NCI-H2107 treated with DMSO at 0.1 percent for 48 hours (cell line): ENCODE data around the gene NR3C1.

ENCODE experiments used
- DNase-seq: peaks from one replicate; lab custom pipeline; 2025; ENCODE audit not compliant: unreplicated experiment; lab: John Stamatoyannopoulos, UW

Gene NR3C1

DNA sequence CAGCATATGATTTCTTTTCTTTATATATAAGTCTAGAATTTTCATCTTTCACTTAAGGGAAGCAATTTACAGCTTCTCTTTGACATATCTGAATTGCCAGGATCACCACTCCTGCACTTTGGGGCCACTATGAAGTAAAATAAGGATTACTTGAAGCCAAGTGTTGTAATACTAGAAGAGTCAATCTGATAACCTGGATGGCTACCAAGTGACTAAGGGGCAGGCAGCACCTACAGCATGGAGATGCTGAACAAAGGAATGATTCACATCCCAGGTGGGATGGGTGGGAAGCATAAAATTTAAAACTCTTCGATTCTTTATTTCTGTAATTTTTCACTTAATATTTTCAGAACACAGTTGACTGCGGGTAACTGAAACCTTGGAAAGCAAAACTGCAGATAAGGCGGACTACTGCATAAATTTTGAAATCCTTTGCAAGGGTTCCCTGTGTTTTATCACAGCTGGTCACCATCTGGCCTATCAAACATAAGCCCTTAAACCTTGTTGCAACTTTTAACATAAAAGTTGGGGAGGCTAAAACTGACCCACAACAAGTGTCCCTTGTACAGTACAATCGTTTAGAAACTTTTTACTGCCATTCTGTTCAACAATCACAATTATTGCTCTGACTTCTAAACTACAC, 31.2 kb downstream of the NR3C1 start:
- DNase-seq = no peak

DNA sequence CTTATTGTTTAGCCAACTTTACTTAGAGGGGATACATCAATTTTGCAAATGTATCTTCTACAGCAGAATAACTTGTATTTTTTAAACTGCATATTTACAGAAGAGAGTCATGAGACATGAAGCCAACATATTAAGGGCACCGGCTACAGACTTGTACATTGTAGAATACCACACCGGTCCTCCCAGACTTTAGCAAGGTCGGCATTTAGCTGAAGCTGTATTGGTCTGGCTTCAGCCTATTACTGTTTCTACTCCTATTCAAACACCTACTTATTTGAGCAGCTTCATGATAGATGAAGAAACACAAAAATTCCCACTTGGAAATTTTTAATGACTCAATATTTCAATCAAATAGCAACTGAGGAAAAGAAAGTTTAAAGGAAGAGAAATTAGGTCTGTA, 33.0 kb downstream of the NR3C1 start:
- DNase-seq = no peak

DNA sequence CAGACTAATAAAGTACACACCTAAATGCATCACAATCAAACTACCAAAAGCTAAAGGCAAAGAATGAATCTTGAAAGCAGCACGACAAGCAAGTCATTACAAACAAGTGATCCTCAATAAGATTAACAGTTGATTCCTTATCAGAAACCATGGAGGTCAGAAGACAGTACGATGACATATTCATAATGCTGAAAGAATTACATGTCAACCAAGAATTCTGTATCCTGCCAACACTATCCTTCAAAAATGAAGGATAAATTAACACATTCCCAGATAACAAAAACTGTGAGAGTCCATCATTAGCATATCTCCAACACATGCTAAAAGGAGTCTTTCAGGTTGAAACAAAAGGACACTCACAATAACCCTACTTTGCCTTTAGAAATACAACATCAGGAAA, 39.4 kb downstream of the NR3C1 start:
- no peak for DNase-seq

DNA sequence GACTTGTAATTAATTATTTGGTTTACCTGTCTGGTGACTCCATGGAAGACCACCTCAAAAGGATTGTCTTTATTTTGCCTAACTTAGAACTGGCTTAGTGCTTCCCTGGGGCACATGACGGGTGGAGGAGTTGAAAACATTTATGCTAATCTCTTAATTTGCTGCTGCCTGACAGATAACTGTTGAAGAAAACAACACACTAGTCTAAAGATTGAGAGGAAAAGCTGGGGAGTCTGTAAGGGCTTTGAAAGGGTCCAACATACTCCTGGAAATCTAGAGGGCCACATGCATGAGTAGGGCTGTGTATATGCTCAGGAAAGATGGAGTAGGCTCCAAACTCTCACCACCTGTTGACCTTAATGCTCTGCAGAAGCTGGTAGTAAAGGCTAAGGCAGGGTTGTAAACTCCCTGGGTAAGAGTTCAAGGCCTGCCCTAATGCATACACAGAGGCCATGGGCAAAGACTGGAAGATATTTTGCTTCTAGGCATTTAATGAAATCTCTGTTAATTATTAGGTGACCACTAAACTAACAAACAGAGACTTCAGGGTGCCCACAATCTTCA, 40.7 kb downstream of the NR3C1 start:
- no peak for DNase-seq

DNA sequence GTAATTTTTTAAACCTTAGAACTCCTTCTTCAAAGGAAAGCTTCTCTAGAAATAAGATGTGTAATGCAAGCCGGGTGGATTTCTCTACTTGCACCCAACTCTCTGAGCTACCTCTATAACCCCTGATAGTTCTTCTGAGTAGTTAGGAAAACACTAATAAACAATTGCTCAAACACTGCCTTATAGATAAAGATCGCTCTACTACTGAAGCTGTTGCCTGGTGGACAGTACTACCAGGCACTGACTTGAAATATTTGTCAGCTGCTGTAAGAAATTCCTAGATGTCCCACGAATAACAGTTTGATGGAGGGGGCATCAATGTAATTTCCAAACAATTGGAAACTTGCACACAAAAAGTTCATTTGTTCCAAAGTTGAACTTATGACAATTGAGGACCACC, 42.0 kb downstream of the NR3C1 start:
- DNase-seq = no peak

DNA sequence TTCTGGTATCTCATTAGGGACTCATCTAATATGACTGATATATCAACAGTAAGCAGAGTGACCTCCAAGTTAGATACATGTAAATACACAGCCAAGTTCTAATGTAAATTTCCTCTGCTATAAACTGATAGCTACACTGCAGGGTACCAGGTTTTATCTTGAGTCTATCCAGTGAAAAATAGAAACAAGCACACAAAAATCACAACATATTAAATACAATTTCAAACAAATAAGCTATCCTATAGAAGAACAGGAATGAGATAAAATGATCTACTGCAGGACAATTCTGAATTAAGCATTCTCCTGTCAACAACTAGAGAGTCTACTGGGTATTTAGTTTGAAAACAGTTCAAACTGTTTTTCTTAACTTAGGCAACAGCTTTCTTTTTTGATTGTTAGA, 42.7 kb downstream of the NR3C1 start:
- DNase-seq = no peak

DNA sequence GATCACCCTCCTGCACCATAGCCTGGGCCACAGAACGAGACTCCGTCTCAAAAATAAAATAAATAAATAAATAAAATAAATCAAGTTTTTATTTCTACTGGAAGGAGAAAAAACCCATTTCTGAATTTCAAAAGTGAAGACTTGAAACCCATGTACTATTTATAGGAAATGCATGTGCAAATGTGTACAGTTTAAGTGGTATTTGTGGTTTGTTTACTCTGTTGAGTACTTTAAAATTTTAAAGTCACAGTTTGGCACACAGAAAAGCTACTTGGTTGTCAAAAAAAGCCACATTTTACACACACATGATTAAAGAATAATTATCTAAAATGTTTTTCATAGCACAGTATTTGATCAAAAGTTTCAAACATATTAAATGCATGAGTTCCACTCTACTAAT, 43.6 kb downstream of the NR3C1 start:
- no peak for DNase-seq

DNA sequence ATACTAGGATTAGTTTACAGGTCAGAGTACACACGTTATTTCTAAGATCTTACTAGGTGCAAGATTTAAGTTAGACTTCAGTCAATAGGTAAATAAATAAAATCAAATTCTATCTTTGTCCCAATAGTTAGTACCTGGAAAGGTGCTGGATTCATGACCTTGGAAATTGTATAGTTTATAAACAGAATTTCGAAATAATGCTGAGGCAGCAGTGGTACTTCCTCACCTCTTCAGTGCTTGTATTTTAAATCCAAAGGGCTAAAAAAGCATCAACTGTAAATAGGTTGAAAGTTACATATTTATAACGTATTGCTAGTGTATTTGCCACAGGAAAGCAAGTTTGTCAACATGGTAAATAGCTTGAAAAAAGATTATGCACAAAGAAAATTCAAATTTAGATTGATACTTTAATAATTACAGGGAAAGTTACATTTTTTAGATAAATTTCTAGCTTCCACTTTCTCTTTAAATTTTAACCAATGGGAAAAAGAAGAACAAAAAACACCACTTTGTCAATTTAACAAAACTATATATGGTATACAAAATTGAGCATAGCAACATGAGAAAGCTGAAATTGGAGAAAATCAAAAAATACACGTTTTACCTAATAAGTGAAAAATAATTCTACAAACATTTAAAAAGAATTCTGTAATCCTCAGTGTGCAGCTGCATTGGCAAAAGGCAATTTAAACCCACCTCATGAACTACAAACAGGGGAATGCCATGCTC, 46.5 kb downstream of the NR3C1 start:
- DNase-seq = no peak

DNA sequence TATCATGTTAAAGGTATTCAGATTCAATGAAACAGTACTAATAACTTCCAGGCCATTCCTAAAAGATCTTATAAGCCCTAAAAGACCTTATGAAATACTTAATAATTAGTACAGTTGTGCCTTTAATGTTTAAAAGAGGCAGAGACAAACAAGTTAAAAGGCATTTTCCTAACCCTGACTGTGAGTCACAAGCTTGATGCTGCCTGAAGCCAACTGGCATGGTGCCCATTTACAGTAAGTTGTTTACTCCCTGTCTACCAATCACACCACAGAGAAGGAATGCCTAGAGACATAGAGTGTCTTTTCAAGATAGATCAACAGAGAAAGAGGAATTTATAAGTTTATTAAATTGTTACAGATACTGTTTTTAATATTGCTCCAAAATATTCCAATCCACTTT, 47.8 kb downstream of the NR3C1 start:
- peak; percentile 2 for DNase-seq

DNA sequence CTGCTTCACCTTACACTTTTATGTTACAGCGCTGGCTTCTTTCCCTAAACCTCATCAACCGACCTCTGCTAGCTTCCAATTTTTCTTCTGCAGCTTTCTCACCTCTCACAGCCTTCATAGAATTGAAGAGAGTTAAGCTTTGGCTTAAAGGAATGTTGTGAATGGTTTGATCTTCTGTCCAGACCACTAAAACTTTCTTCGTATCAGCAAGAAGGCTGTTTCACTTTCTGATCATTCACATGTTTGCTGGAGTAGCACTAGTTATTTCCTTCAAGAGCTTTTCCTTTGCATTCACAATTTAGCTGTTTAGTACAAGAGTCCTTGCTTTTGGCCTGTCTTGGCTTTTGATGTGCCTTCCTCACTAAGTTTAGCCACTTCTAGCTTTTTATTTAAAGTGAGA, 49.5 kb downstream of the NR3C1 start:
- no peak for DNase-seq

DNA sequence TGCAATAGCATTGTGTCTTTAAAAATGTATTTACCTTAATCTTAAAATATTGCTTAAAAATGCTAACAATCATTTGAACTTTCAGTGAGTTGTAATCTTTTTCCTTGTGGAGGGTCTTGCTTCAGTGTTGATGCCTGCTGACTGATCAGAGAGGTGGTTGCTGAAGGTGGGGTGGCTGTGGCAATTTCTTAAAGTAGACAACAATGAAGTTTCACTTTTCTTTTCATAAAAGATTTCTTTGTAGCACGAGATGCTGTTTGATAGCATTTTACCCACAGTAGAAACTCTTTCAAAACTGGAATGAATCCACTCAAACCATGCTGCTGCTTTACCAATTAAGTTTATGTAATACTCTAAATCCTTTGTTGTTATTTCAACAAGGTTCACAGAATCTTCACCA, 50.8 kb downstream of the NR3C1 start:
- no peak for DNase-seq

DNA sequence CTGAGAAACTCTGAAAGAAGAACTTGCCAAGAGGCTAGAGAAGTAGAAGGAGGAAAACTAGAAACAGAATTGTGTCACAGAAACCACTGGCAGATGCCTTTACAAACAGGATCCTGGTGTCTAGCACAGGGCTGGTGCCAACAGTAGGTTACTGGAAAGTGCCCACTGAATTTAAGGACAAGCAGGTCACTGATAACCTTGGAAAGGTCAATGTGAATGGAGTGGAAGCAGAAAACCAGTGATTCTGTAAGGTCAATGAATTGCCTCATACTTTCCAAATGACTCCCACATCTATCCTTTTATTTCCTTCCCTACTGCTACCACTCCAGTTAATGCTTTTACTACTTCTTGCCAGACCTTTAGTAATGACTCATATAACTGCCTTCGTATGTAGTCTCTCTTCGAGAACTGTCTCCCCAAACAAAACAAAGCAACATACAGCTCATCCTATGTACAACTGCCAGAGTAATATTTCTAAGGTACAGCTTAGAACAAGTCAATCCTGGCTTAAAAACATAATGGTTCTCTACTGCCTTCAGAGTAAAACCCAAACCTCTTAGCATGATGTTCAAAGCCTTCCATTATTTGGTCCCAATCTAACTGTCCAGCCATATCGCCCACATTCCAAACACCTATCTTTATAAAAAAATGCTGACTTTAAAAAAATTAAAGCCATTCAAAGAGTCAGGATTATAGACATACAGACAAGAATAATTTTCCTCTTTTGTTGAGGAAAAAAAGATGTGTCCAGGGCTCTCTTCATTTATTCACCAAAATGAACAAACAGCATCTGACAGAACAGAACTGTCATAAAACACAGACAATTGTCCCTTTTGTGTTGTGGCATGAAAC, 52.5 kb downstream of the NR3C1 start:
- no peak for DNase-seq

DNA sequence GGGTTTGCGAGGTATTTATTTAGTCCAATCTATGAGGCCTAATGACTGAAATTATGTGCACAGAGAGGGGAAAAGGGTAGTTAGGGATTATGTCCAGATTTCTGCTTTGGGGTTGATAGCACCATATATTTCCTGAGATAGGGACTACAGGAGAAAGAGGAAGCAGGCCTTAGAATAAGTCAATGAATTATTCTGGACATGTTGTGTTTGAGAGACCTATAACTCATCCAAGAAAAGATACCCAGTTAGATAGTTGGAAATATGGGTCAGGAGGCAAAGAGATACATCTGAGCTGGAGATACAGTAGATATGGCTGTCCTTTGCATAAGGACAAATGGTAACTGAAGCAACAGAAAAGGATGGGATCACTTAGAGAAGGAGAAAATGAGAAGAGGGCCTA, 53.1 kb downstream of the NR3C1 start:
- DNase-seq = no peak

DNA sequence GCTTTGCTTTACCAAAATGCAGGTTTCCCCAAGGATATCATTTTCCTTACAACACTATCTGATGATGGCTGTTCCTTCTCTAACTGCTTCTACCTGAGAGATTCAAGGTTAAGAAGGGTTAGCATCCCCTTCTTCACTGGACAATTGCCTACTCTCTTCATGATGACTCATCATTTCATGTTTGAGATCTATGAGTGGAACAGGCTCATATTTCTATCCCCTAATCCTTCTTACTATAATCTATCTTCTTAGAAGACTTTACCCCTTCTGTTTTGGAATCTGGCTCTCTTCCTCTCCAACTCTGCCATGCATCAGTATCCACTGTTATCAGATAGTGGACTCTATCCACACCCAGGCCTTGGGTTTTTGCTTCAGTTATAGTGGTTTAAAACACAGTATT, 54.3 kb downstream of the NR3C1 start:
- DNase-seq = no peak

DNA sequence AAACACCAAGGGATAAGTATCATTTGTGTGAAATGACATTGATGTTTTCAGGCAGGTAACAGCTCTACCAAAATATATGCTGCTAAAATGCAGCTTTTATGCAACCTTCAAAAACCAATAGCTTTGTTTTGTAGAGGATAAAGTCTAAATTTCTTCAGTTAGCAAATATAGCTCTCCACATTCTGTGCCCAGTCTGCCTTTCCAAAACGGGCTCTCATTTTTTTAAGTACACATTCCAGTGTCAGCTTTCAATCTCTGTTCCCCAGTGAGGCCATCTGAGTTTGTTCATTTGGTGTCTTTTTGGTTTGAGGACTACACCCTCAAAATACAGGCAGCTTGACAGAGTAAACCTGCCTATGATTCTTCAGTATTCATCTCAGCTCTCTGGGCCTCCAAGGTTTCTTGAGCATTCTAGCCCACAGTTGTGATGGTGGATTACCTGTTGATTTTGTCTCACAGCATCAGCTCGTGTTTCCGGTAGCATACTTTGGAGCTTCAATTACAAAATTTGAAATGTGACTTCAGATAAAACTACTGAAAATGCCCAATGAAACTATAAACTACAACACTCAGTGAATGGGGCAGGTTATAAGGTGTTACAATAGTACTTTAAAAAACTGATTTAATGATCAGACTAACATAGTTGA, 55.7 kb downstream of the NR3C1 start:
- DNase-seq = no peak

DNA sequence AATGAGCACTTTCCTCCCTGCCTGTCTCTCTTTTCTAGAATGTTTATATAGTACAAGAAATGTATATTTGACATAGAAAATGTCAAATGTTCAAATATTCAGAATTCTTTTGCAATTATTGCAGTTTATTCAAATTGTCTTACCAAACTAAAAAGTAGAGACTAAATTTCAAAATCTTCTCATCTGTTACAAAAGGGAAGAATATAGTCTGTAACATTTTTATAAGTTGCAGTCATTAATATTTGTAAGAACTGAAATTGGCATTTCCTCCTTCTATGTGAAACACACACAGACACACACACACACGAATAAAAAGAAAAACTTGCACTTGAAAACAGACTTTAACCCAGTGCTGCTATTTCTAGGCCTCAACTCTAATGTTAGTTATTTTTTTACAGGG, 56.4 kb downstream of the NR3C1 start:
- DNase-seq = no peak

DNA sequence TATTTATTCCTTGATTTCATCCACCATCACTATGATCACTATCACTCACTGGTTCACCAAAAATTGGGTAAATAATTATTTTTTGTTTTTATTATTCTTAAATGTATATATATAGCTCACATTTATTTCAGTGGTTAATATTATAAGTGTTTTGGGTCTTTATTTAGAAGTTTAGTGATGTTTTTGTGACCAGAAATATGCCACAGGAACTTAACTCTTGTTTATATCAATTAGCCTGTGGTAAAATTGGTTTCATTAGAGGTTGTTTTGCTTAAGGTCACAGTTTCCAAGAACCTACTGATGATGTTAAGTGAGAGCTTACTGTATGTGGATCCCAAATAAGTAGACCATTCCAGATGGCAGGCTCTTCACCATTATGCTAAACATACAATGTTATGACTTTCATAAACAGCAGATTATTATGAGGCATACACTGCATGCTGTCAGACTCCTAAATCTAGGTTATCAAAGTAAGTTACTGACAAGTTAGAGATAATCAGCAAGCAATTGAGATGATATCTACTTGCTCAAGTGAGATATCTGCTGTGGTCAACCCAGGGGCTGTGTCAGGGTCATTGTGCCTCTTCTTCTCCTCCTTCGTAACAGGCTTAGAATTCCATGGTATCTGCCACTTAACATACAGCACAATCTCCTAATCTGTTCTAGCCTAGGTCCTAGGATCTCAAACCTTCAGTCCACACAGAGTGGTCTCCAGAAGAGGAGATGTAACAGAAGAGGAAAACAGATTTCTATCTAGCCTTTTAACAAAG, 57.6 kb downstream of the NR3C1 start:
- no peak for DNase-seq

DNA sequence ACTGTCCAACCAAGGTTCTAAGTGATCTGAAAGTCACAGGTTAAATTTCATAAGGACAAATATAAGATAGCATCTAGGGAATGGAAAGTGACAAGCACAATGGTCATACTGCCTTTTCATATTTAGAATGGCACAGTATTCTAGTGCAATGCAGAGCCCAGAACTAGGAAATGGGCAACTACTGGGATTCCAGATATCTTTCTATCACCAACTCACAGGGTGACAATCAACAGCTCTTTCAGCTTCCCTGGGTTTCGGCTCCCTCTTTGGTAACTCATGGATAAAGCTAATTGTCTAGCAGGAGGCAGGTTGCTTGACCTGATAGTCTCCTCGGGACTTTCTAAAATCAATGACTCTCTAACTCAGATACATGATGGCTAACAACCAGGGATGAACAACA, 60.4 kb downstream of the NR3C1 start:
- DNase-seq = no peak

DNA sequence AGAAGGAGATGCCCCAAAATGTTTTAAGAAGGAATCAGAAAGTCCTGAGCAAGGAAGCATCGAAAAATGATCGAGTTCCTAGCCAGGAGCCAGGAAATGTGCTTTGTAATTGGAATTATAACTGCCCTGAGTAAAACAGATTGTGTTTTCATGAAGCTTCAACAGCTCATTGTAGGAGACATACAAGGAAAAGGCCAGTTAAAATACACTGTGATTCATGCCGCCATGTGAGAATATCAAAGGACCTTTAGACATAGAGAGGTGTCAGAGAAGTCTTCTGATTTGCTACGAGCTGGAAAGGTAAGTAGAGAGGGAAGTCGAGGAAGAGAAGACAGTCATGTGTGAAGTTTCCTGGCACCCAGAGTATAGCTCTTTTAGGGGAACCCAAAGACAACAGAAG, 60.9 kb downstream of the NR3C1 start:
- DNase-seq = no peak

DNA sequence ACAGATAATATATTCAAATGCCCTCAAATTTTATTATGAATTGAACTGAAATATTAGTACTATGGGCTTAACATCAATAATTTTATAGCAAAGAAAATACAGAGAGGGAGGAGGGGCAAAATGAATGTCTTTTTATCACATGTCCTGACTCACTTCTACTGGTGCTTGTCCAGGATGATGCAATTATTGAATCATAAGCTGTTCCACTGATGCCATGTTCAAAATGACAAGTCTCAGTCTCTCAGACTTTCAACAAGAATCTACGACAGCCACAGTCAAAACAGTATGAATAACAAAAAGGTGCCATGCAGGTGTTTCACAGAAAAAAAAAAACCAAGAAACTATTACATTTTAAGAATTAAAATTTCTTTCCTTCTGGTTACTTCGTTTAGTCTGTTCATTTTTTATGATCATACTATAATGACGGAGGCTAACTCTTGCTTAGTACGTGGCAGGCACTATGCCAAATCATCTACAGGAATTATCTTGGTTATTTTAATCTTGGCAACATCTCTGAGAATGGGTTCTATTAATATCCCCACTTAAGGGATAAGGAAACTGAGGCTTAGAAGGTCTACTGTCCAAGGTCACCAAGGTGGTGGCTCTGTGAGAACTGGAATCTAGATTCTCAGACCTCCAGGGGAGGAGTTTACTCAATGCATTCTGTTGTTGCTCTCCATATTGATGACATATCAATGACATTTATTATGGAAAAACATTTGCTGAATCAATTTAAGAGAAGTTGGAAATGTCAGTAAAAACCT, 61.5 kb downstream of the NR3C1 start:
- DNase-seq = no peak
